HepG2 (cell line): Measurements from ENCODE around the gene ITLN1. TPM values are rescaled to one million over a fixed set of nuclear protein-coding genes. Genes with fewer than 3 reads are reported as not detected.

Experiments
- ATAC-seq: fragments of 200-7000 bp; cut with Tn5 transposase; 3 replicates; pipeline ENCODE4 v1.9.1; 2020; ENCODE audit warnings: mild to moderate bottlenecking, moderate library complexity
- BruUV-seq: library from RNA; stranded (reverse); fragments of 400-500 nt; replicated peaks from 2 replicates; lab custom pipeline; 2021; lab: Mats Ljungman, UMichigan
- CTCF ChIA-PET: fragments of 300-600 bp; formaldehyde crosslinking; extraction: SDS; loops from one replicate; lab custom pipeline; 2021; ENCODE audit warnings: low total read pairs, inconsistent platforms, low intra/inter-chr PET ratio; lab: Yijun Ruan, JAX
- POLR2A ChIA-PET: fragments of 350-600 bp; sonication (Branson Sonifier 250); formaldehyde crosslinking; loops from one replicate; lab custom pipeline; 2020; ENCODE audit warnings: antibody characterized with exemption, inconsistent platforms; lab: Yijun Ruan, JAX
- DNase-seq: peaks from one replicate; pipeline ENCODE4 v3.0.0-alpha.2; 2015; ENCODE audit warnings: low spot score
- FAIRE-seq: peaks from 3 replicates; lab custom pipeline; 2011; peaks lifted over from hg19 to GRCh38; lab: Jason Lieb, UNC
- H2AFZ ChIP-seq: one replicate; pipeline ENCODE4 v1.6.1; 2011; ENCODE audit warnings: low read length, inconsistent platforms
- H3K27ac ChIP-seq: fragments of 300-600 bp; 3 replicates; pipeline ENCODE4 v1.8.0; 2011; ENCODE audit warnings: mixed run types, mild to moderate bottlenecking, mixed read lengths, low read length, inconsistent platforms; ENCODE audit not compliant: insufficient read depth; ENCODE audit errors: extremely low read length
- H3K27me3 ChIP-seq, 2 experiments: fragments of 200-600 bp in 1 of 2; 2 replicates in 1 of 2; 3 replicates in 1 of 2; pipeline versions ENCODE4 v1.6.0 to v1.8.0; 2011; ENCODE audit warnings: low read length in 2 of 2, mild to moderate bottlenecking in 2 of 2, moderate library complexity in 2 of 2, inconsistent platforms in 1 of 2; ENCODE audit not compliant: insufficient read depth in 2 of 2, control insufficient read depth in 1 of 2
- H3K36me3 ChIP-seq, 2 experiments: fragments of 200-600 bp in 1 of 2; replicated peaks in 1 of 2; 2 replicates in 1 of 2; 3 replicates in 1 of 2; pipeline versions ENCODE4 v1.5.1 to v1.8.0; 2011; ENCODE audit warnings: low read length in 2 of 2, inconsistent platforms in 1 of 2; ENCODE audit not compliant: insufficient read depth in 2 of 2, control insufficient read depth in 1 of 2
- H3K4me1 ChIP-seq: 2 replicates; pipeline ENCODE4 v1.5.1; 2012; ENCODE audit warnings: low read length, inconsistent platforms; ENCODE audit not compliant: insufficient read depth
- H3K4me2 ChIP-seq: 2 replicates; pipeline ENCODE4 v1.6.0; 2011; ENCODE audit warnings: low read depth, low read length, inconsistent platforms
- H3K4me3 ChIP-seq, 3 experiments: fragments of 200-600 bp in 1 of 3; sonication (generic), shearing (Covaris generic) in 1 of 3; replicated peaks in 1 of 3; 2 replicates each; pipeline ENCODE4 v1.5.1; 2011 to 2016; ENCODE audit warnings: low read length in 3 of 3, inconsistent platforms in 2 of 3, low read depth in 2 of 3, mild to moderate bottlenecking in 2 of 3, control low read depth in 1 of 3, mixed read lengths in 1 of 3; ENCODE audit not compliant: insufficient read depth in 1 of 3
- H3K79me2 ChIP-seq: one replicate; pipeline ENCODE4 v1.6.1; 2011; ENCODE audit warnings: low read length, inconsistent platforms; ENCODE audit not compliant: insufficient read depth
- H3K9ac ChIP-seq: 2 replicates; pipeline ENCODE4 v1.6.0; 2011; ENCODE audit warnings: mild to moderate bottlenecking, low read depth, low read length, inconsistent platforms; ENCODE audit not compliant: insufficient read depth
- H3K9me3 ChIP-seq: 2 replicates; pipeline ENCODE4 v1.5.1; 2012; ENCODE audit warnings: mild to moderate bottlenecking, low read length
- H4K20me1 ChIP-seq: 2 replicates; pipeline ENCODE4 v1.6.0; 2011; ENCODE audit warnings: inconsistent platforms, mild to moderate bottlenecking, low read length, moderate library complexity; ENCODE audit not compliant: insufficient read depth
- BRCA1 ChIP-seq: sonication (generic); formaldehyde crosslinking; IDR thresholded peaks from 2 replicates; pipeline ENCODE4 v1.4.0; 2020; ENCODE audit warnings: missing genetic modification reagents
- EP300 ChIP-seq, 3 experiments: sonication (generic) in 1 of 3; formaldehyde crosslinking in 1 of 3; IDR thresholded peaks; 2 replicates each; pipeline versions ENCODE4 v1.5.1 to v1.6.1; 2011 to 2020; ENCODE audit warnings: low read depth in 2 of 3, low read length in 2 of 3, borderline replicate concordance in 1 of 3, improper control_type of control experiment in 1 of 3, mild to moderate bottlenecking in 1 of 3, missing genetic modification reagents in 1 of 3, moderate library complexity in 1 of 3
- JUNB ChIP-seq: sonication (generic); formaldehyde crosslinking; IDR thresholded peaks from 2 replicates; pipeline ENCODE4 v1.8.0; 2022; ENCODE audit warnings: missing genetic modification reagents, mild to moderate bottlenecking, borderline replicate concordance
- MIER2 ChIP-seq: IDR thresholded peaks from 2 replicates; pipeline ENCODE4 v1.6.1; 2016; ENCODE audit warnings: missing biosample characterization, missing genetic modification reagents
- NFIB ChIP-seq: sonication (generic); formaldehyde crosslinking; IDR thresholded peaks from 2 replicates; pipeline ENCODE4 v1.9.0; 2021; ENCODE audit warnings: missing genetic modification reagents, mild to moderate bottlenecking, borderline replicate concordance
- NFIC ChIP-seq: IDR thresholded peaks from 2 replicates; pipeline ENCODE4 v1.6.1; 2012; ENCODE audit warnings: mild to moderate bottlenecking, low read length, inconsistent platforms
- NRL ChIP-seq: sonication (generic); formaldehyde crosslinking; IDR thresholded peaks from 2 replicates; pipeline ENCODE4 v1.5.0; 2020; ENCODE audit warnings: missing genetic modification reagents, mild to moderate bottlenecking, moderate library complexity, borderline replicate concordance
- RAD51 ChIP-seq: fragments of 450-650 bp; IDR thresholded peaks from 2 replicates; pipeline ENCODE4 v1.6.1; 2016; ENCODE audit warnings: borderline replicate concordance
- SRSF9 ChIP-seq: fragments of 200-400 bp; formaldehyde crosslinking; IDR thresholded peaks from 2 replicates; pipeline ENCODE4 v1.6.1; 2018; ENCODE audit warnings: borderline replicate concordance, mild to moderate bottlenecking, low read depth, low read length; ENCODE audit not compliant: insufficient read depth, poor library complexity, severe bottlenecking
- ZBTB21 ChIP-seq: sonication (generic); formaldehyde crosslinking; IDR thresholded peaks from 2 replicates; pipeline ENCODE4 v1.4.0; 2020; ENCODE audit warnings: missing genetic modification reagents
- ZNF205 ChIP-seq: IDR thresholded peaks from 2 replicates; pipeline ENCODE4 v1.6.1; 2018; ENCODE audit warnings: missing biosample characterization, missing genetic modification reagents
- ZNF343 ChIP-seq: sonication (generic); formaldehyde crosslinking; IDR thresholded peaks from 2 replicates; pipeline ENCODE4 v1.4.0; 2020; ENCODE audit warnings: mild to moderate bottlenecking, missing genetic modification reagents
- ZNF367 ChIP-seq: sonication (generic); formaldehyde crosslinking; IDR thresholded peaks from 2 replicates; pipeline ENCODE4 v1.4.0; 2020; ENCODE audit warnings: missing genetic modification reagents, borderline replicate concordance
- WGBS: methylation state at CpG from one replicate; pipeline ENCODE4 v1.1.6; 2017; ENCODE audit warnings: low lambda C conversion rate; 5-methylcytosine and 5-hydroxymethylcytosine counted together
- in situ Hi-C: cut with HindIII; loops from 2 replicates; pipeline ENCODE4 v1.10.0; 2017; ENCODE audit warnings: low pct_unique_long_range_greater_than_20kb; ENCODE audit not compliant: extremely low pct_ligation_motif_present
- intact Hi-C: fragments of 100-400 bp; cut with micrococcal nuclease; formaldehyde crosslinking; loops from one replicate; pipeline ENCODE4 v1.10.0; 2022; ENCODE audit not compliant: unreplicated experiment
- polyA plus RNA-seq, 8 experiments: library from polyadenylated mRNA; depleted of rRNA in 3 of 8; stranded (reverse) in 7 of 8; unstranded in 1 of 8; fragments of >200 nt; fragmentation: Illumina TruSeq in 4 of 8; extraction: Trizol in 4 of 8; gene quantifications; 2 replicates each; pipeline versions ENCODE4 v1.2.1 to v1.2.3, GENCODE V29; 2011 to 2016; ENCODE audit warnings: low read depth in 4 of 8, missing spikeins in 1 of 8, mixed read lengths in 1 of 8; ENCODE audit not compliant: insufficient read depth in 1 of 8
- total RNA-seq, 5 experiments: library from RNA; depleted of rRNA; stranded (reverse); fragments of >200 nt; fragmentation: Illumina TruSeq; extraction: Trizol; gene quantifications; 2 replicates each; pipeline ENCODE4 v1.2.3, GENCODE V29; 2016; ENCODE audit warnings: low read depth in 1 of 5
- TF ChIP-seq, protein P1 (sequence below): sonication (generic); formaldehyde crosslinking; IDR thresholded peaks from 2 replicates; pipeline ENCODE4 v1.4.0; 2020; ENCODE audit warnings: missing genetic modification reagents
- TF ChIP-seq, protein P2 (sequence below): sonication (generic); formaldehyde crosslinking; IDR thresholded peaks from 2 replicates; pipeline ENCODE4 v1.5.0; 2020; ENCODE audit warnings: missing genetic modification reagents, mild to moderate bottlenecking, borderline replicate concordance
- TF ChIP-seq, protein P3 (sequence below): sonication (generic); formaldehyde crosslinking; IDR thresholded peaks from 2 replicates; pipeline ENCODE4 v1.4.0; 2020; ENCODE audit warnings: mild to moderate bottlenecking, missing genetic modification reagents
- TF ChIP-seq, protein P4 (sequence below): sonication (generic); formaldehyde crosslinking; IDR thresholded peaks from 2 replicates; pipeline ENCODE4 v1.8.1; 2023; ENCODE audit warnings: missing genetic modification reagents, mild to moderate bottlenecking, borderline replicate concordance

Gene ITLN1
- total and polyA plus RNA-seq, 2 of the 13 experiments (the other 11 are each of a cell fraction or from before 2014, with no cell fraction given): not detected

DNA sequence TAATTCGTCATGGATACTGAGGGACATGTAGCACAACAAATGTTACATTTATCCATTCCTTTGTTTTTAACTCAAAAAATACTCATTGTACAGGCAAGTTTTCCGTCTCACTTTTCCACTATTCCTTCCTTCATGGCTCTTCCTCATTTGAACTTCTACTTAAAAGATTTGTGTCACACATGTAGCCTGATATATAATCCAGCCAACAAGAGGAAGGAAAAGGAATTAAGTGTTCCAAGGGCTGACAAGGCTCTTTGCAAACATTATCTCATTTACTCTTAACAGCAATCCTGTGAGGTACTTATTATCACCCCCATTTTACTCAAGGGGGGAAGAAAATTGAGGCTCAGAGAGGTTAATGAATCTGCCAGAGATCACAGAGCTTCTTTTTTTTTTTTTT, 45.2 kb downstream of the ITLN1 start:
- TF ChIP-seq BRCA1 (no peak), ZNF367 (no peak), MIER2 (CRISPR knock-in tag) (no peak), NFIB (CRISPR knock-in tag) (no peak)
- Histone ChIP-seq H3K27ac (no peak overlapping the region), H3K79me2 (no peaks in the 10 kb centered on the region), H3K36me3 (no peaks in the 10 kb centered on the region), H3K27me3 (no peaks in the 10 kb centered on the region; a peak in 2 of 5 replicates), H2AFZ (no peak overlapping the region), H3K9me3 (no peaks in the 10 kb centered on the region), H3K4me2 (no peak overlapping the region), H3K4me1 (no peaks in the 10 kb centered on the region), H3K4me3 (no peak overlapping the region), H4K20me1 (no peaks in the 10 kb centered on the region), H3K9ac (no peak overlapping the region)
- intact Hi-C loops (no loop called here), in situ Hi-C loops (loop anchor here (5.0 to 10.0 kb wide), 2 partner anchors 45 to 113 kb away; partner anchors contain the start of genes ITLN1 and ITLN2)
- ATAC-seq (no peak), FAIRE-seq (no peak), DNase-seq (no peak)
- POLR2A ChIA-PET: no interaction called here
- no TSS peak for BruUV-seq
- WGBS: 36% methylated on average over 2 of the region's 2 CpGs
- CTCF ChIA-PET: no interaction called here

DNA sequence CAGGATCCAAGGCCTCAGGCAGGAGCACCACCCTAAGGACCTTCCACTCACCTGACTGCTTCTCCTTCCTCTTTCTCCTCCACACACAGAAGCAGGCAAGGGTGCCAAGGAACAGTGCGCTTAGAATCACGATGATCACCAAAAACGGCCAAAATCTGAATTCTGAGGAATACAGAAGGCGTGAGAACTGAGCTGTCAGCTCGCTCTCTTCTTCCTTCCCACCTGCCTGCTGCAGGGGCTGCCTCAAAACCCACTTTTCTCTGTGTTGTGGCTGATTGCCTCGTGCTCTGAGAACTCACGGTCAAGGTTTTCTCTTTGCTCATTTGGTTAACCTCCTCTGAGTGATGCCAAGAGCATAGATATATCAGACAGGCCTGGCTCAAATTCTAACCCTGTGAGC, 46.1 kb downstream of the ITLN1 start:
- Histone ChIP-seq H3K27me3 (no peaks in the 10 kb centered on the region; a peak in 2 of 5 replicates), H3K4me2 (no peak overlapping the region), H3K27ac (no peak overlapping the region), H3K4me1 (no peaks in the 10 kb centered on the region), H2AFZ (no peak overlapping the region), H3K9ac (no peak overlapping the region), H3K36me3 (no peaks in the 10 kb centered on the region), H3K4me3 (no peak overlapping the region), H4K20me1 (no peaks in the 10 kb centered on the region), H3K9me3 (no peaks in the 10 kb centered on the region), H3K79me2 (no peaks in the 10 kb centered on the region)
- intact Hi-C loops (no loop called here), in situ Hi-C loops (loop anchor here (5.0 to 10.0 kb wide), 2 partner anchors 46 to 113 kb away; partner anchors contain the start of genes ITLN1 and ITLN2)
- WGBS: 48% methylated on average over 7 of the region's 7 CpGs
- FAIRE-seq (no peak), DNase-seq (no peak), ATAC-seq (no peak)
- BruUV-seq: no TSS peak
- CTCF ChIA-PET: no interaction called here
- POLR2A ChIA-PET: no interaction called here
- TF ChIP-seq EP300 (IDR thresholded peaks at IDR 0.05; ENCODE audit: low read depth in 2 of 2, low read length in 2 of 2) (no peak), EP300 (CRISPR knock-in tag; IDR thresholded peaks at IDR 0.05; ENCODE audit: borderline replicate concordance) (no peak), ZNF205 (CRISPR knock-in tag) (no peak), NFIC (no peak), ZBTB21 (no peak), SRSF9 (no peak), NRL (CRISPR knock-in tag) (no peak), RAD51 (no peak), JUNB (CRISPR knock-in tag) (no peak), ZNF343 (no peak)
- TF ChIP-seq, protein P1, sequence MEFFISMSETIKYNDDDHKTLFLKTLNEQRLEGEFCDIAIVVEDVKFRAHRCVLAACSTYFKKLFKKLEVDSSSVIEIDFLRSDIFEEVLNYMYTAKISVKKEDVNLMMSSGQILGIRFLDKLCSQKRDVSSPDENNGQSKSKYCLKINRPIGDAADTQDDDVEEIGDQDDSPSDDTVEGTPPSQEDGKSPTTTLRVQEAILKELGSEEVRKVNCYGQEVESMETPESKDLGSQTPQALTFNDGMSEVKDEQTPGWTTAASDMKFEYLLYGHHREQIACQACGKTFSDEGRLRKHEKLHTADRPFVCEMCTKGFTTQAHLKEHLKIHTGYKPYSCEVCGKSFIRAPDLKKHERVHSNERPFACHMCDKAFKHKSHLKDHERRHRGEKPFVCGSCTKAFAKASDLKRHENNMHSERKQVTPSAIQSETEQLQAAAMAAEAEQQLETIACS (CRISPR knock-in tag): no peak
- TF ChIP-seq, protein P2, sequence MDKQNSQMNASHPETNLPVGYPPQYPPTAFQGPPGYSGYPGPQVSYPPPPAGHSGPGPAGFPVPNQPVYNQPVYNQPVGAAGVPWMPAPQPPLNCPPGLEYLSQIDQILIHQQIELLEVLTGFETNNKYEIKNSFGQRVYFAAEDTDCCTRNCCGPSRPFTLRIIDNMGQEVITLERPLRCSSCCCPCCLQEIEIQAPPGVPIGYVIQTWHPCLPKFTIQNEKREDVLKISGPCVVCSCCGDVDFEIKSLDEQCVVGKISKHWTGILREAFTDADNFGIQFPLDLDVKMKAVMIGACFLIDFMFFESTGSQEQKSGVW (CRISPR knock-in tag): no peak
- TF ChIP-seq, protein P3, sequence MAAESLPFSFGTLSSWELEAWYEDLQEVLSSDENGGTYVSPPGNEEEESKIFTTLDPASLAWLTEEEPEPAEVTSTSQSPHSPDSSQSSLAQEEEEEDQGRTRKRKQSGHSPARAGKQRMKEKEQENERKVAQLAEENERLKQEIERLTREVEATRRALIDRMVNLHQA (CRISPR knock-in tag): no peak
- TF ChIP-seq, protein P4, sequence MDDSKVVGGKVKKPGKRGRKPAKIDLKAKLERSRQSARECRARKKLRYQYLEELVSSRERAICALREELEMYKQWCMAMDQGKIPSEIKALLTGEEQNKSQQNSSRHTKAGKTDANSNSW: no peak
